GM21447 (cell line): ENCODE measurements around the gene SH2B3.
A peak's percentile ranks its signal among the peaks of the same experiment; 100 is the strongest.

Experiments
- ATAC-seq: cut with Tn5 transposase; IDR thresholded peaks from one replicate; pipeline ENCODE4 v1.9.1; 2021; ENCODE audit not compliant: unreplicated experiment

SH2B3 gene

GRCh38 chr12:111442301-111443045, 36.8 kb downstream of the SH2B3 start:
- no peak for ATAC-seq

GRCh38 chr12:111443086-111443485, 37.4 kb downstream of the SH2B3 start:
- ATAC-seq = no peak

GRCh38 chr12:111443586-111443985, 37.9 kb downstream of the SH2B3 start:
- ATAC-seq = no peak

GRCh38 chr12:111444314-111444924, 38.7 kb downstream of the SH2B3 start:
- peak; percentile 53 for ATAC-seq

GRCh38 chr12:111444925-111445725, 39.4 kb downstream of the SH2B3 start:
- peak; percentile 80 for ATAC-seq

GRCh38 chr12:111445726-111446581, 40.2 kb downstream of the SH2B3 start:
- ATAC-seq = no peak

- ATAC-seq = no peak
Observed at GRCh38 chr12:111446631-111447570, 41.2 kb downstream of the SH2B3 start.

- no peak for ATAC-seq
Observed at GRCh38 chr12:111447571-111448265, 42.0 kb downstream of the SH2B3 start.

GRCh38 chr12:111448266-111448830, 42.6 kb downstream of the SH2B3 start:
- ATAC-seq = no peak

GRCh38 chr12:111448846-111449790, 43.4 kb downstream of the SH2B3 start:
- ATAC-seq = no peak

- ATAC-seq = no peak
Observed at GRCh38 chr12:111450676-111451075, 45.0 kb downstream of the SH2B3 start.

- no peak for ATAC-seq
Observed at GRCh38 chr12:111451232-111451631, 45.5 kb downstream of the SH2B3 start.

- no peak for ATAC-seq
Observed at GRCh38 chr12:111451649-111452129, 46.0 kb downstream of the SH2B3 start.

GRCh38 chr12:111453071-111453989, 47.6 kb downstream of the SH2B3 start:
- no peak for ATAC-seq

- ATAC-seq = no peak
Observed at GRCh38 chr12:111454311-111454710, 48.6 kb downstream of the SH2B3 start.

GRCh38 chr12:111454716-111455447, 49.2 kb downstream of the SH2B3 start:
- no peak for ATAC-seq
